ENCODE data around the gene RAD21L1. TPM values are rescaled to one million over a fixed set of nuclear protein-coding genes. Genes with fewer than 3 reads are reported as not detected.

Gene RAD21L1
- total RNA-seq, 4 donors from 2014 or later = not detected

GRCh38 chr20:1182106-1182505, 43.7 kb upstream of the RAD21L1 start:
- no peaks in the 10 kb centered on the region for H3K36me3 ChIP-seq
- intact Hi-C loops (cut with DNase I; ENCODE audit: low total_unique reads) = no loop called here
- peaks cover 0 to 11% of the 10 kb centered on the region in 2 donors for H3K4me1 ChIP-seq
- no peak for DNase-seq
- no peak overlapping the region for H3K27ac ChIP-seq
- TF ChIP-seq CTCF (IDR thresholded peaks at IDR 0.05) (no peak), POLR2A (IDR thresholded peaks at IDR 0.05) (no peak)
- peaks cover 3% of the 10 kb centered on the region in 2 donors for H3K27me3 ChIP-seq
- H3K4me3 ChIP-seq = no peak overlapping the region
- no peaks in the 10 kb centered on the region for H3K9me3 ChIP-seq

- Histone ChIP-seq H3K27me3 (peaks cover 3% of the 10 kb centered on the region in 2 donors), H3K9me3 (no peaks in the 10 kb centered on the region), H3K4me3 (no peak overlapping the region), H3K36me3 (no peaks in the 10 kb centered on the region), H3K4me1 (peaks cover 0 to 11% of the 10 kb centered on the region in 2 donors), H3K27ac (no peak overlapping the region)
- no peak for DNase-seq
- intact Hi-C loops (cut with DNase I; ENCODE audit: low total_unique reads) = no loop called here
- TF ChIP-seq CTCF (IDR thresholded peaks at IDR 0.05) = no peak
- TF ChIP-seq POLR2A (IDR thresholded peaks at IDR 0.05) = no peak
Observed at GRCh38 chr20:1183153-1183552, 42.7 kb upstream of the RAD21L1 start.

- Histone ChIP-seq H3K4me3 (no peak overlapping the region), H3K4me1 (peaks cover 0 to 11% of the 10 kb centered on the region in 2 donors), H3K36me3 (no peaks in the 10 kb centered on the region), H3K27me3 (peaks cover 3% of the 10 kb centered on the region in 2 donors), H3K27ac (no peak overlapping the region), H3K9me3 (no peaks in the 10 kb centered on the region)
- no peak for TF ChIP-seq POLR2A (IDR thresholded peaks at IDR 0.05)
- no peak for TF ChIP-seq CTCF (IDR thresholded peaks at IDR 0.05)
- DNase-seq = no peak
- intact Hi-C loops (cut with DNase I; ENCODE audit: low total_unique reads) = no loop called here
Observed at GRCh38 chr20:1184260-1184637, 41.6 kb upstream of the RAD21L1 start.

- peak within 1 kb of the TSS; percentile 9 to 20 for H3K4me3 ChIP-seq
- no peak within 1 kb of the TSS for H3K27ac ChIP-seq
- H3K36me3 ChIP-seq = no peaks in the 10 kb centered on the region
- intact Hi-C loops (cut with DNase I; ENCODE audit: low total_unique reads) = no loop called here
- no peak for DNase-seq
- H3K9me3 ChIP-seq = no peaks in the 10 kb centered on the region
- peaks cover 3% of the 10 kb centered on the region in 2 donors for H3K27me3 ChIP-seq
- TF ChIP-seq CTCF (IDR thresholded peaks at IDR 0.05) (no peak), POLR2A (IDR thresholded peaks at IDR 0.05) (no peak)
- peaks cover 0 to 11% of the 10 kb centered on the region in 2 donors for H3K4me1 ChIP-seq
Observed at GRCh38 chr20:1184638-1185315, 41.1 kb upstream of the RAD21L1 start, which contains the start of gene TMEM74B. Gene TMEM74B (minus strand): TSS chr20:1184981. CDS start chr20:1183801, 1,180 bp downstream.

- intact Hi-C loops (cut with DNase I; ENCODE audit: low total_unique reads) = no loop called here
- no peak for TF ChIP-seq CTCF (IDR thresholded peaks at IDR 0.05)
- no peak for TF ChIP-seq POLR2A (IDR thresholded peaks at IDR 0.05)
- peaks cover 0 to 11% of the 10 kb centered on the region in 2 donors for H3K4me1 ChIP-seq
- H3K27ac ChIP-seq = no peak overlapping the region
- peak overlapping the region; percentile 9 to 20 for H3K4me3 ChIP-seq
- no peaks in the 10 kb centered on the region for H3K36me3 ChIP-seq
- H3K9me3 ChIP-seq = no peaks in the 10 kb centered on the region
- H3K27me3 ChIP-seq = peaks cover 3% of the 10 kb centered on the region in 2 donors
- no peak for DNase-seq
Observed at GRCh38 chr20:1185316-1185741, 40.5 kb upstream of the RAD21L1 start.

Data from uterus (tissue), 4 donors.